GM12875 (cell line): ENCODE measurements around the gene PTPRF.

Experiments used
- H3K4me3 ChIP-seq: one replicate; pipeline ENCODE4 v1.5.1; 2011; ENCODE audit warnings: low read depth, low read length, control low read depth
- TF ChIP-seq, protein P1 (sequence below): IDR thresholded peaks from 2 replicates; pipeline ENCODE4 v1.5.1; 2011; ENCODE audit warnings: low read depth, mild to moderate bottlenecking, control low read depth, inconsistent platforms, low read length, moderate library complexity, borderline replicate concordance; ENCODE audit not compliant: insufficient read depth

Gene PTPRF

GRCh38 chr1:43653893-43654292 lies 123.2 kb downstream of the PTPRF start:
- H3K4me3 ChIP-seq = no peak overlapping the region
- TF ChIP-seq, protein P1, sequence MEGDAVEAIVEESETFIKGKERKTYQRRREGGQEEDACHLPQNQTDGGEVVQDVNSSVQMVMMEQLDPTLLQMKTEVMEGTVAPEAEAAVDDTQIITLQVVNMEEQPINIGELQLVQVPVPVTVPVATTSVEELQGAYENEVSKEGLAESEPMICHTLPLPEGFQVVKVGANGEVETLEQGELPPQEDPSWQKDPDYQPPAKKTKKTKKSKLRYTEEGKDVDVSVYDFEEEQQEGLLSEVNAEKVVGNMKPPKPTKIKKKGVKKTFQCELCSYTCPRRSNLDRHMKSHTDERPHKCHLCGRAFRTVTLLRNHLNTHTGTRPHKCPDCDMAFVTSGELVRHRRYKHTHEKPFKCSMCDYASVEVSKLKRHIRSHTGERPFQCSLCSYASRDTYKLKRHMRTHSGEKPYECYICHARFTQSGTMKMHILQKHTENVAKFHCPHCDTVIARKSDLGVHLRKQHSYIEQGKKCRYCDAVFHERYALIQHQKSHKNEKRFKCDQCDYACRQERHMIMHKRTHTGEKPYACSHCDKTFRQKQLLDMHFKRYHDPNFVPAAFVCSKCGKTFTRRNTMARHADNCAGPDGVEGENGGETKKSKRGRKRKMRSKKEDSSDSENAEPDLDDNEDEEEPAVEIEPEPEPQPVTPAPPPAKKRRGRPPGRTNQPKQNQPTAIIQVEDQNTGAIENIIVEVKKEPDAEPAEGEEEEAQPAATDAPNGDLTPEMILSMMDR = no peak

GRCh38 chr1:43655953-43656352 lies 125.3 kb downstream of the PTPRF start:
- no peak overlapping the region for H3K4me3 ChIP-seq
- TF ChIP-seq, protein P1 = no peak

- TF ChIP-seq, protein P1 = no peak
- no peak overlapping the region for H3K4me3 ChIP-seq
These were observed 128.8 kb downstream of the PTPRF start for GRCh38 chr1:43659212-43660166.

DNA sequence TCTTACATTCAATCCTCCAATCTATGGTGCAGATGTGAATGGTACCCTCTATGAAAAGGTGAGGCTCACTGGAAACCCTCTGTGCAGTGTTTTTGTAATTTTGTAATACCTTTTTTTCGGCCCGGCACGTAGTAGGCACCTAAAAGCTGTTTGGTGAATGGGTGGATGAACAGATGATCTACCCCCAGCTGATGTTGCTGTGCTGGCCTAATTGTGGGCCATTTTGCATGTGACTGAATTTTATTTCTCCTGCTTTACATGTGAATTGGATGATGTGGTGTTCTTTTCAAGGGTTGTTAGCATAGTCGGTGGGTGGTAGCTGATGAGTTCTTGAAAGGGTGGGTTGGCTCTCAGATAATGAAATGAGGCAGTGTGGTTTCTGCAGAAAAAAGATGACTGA lies 129.7 kb downstream of the PTPRF start:
- TF ChIP-seq, protein P1 = no peak
- H3K4me3 ChIP-seq = no peak overlapping the region

GRCh38 chr1:43664369-43664768 lies 133.7 kb downstream of the PTPRF start:
- no peak overlapping the region for H3K4me3 ChIP-seq
- TF ChIP-seq, protein P1 = no peak

DNA sequence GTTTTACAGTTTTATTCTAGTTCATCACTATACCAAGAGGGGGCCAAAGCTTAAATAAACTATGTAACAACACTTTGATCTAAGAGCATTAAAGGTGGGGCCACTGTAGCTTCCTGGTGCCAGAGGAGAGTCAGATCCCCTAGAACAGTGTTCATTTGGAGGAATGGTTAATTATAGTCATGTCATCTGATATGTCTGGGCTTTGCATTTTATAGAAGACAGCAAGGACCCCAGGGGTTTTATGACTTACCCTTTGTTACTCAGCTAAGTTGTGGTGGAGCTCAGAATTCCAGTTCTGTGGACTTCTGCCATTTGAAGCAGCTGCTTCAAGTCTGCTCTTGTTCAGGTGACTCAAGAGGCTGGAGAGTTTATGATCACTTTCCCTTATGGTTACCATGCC lies 135.9 kb downstream of the PTPRF start:
- TF ChIP-seq, protein P1 = no peak

DNA sequence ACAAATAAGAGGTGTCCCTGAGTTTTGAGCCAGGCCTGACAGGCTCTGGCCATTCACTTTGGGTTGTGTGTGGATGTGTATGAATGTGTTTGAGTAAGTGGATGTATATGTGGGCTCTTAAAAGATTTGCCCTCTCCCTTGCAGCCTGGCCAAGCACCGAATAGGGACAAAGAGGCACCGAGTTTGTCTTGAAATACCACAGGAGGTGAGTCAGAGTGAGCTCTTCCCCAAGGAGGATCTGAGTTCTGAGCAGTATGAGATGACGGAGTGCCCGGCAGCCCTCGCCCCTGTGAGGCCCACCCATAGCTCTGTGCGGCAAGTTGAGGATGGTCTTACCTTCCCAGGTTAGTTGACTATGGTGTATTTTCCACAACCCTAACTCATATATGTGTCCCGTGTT lies 138.3 kb downstream of the PTPRF start:
- H3K4me3 ChIP-seq = no peak overlapping the region
- TF ChIP-seq, protein P1 = no peak

More for the DNA sequence above, 135.9 kb downstream of the PTPRF start:
- H3K4me3 ChIP-seq = no peak overlapping the region
